Measurements from ENCODE around the gene ATP6V1E1.
"Not testable (repeated sequence)": the region's sequence is repeated elsewhere in the genome, so short reads cannot be mapped to it uniquely, and the experiment has no call there.

Gene ATP6V1E1

DNA sequence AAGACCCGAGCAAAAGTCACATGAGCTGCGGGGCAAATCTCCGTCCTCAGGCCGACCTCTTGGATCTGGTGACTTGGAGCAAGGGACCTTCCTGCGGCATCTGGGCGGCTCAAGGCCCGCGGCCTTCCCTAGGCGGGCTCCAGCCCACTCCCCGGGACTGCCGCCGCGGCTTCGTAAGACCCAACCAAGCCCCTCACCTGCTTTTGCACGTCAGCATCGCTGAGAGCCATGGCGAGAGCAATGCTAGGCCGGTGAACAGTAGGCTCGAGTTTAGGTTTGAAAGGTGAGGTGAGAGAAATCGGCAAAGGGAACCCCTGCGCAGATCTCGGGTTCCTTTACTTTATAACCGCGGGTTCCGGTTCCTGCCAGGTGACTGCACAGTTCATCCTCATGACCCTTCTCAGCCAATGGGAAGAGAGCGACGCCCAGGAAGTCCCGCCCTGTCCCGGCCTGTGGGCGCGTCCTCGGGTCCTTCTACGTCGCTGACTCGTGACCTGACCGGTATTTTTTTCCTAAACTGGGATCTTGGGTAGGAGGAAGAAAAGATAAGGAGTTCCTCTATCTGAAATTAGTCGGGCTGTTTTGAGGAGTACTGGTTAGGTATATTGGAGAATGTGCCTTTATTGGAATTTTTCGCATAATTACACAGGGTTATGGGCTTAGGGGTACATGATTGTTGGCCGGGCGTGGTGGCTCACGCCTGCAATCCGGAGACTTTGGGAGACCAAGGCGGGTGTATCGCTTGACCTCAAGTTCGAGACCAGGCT is at the start of gene ATP6V1E1:
Gene ATP6V1E1 (minus strand): TSS at position 344 of the 767 bp plus-strand sequence. CDS start 114 bp downstream, at position 230.
- peak; percentile 94 for DNase-seq (ENCODE audit: low read depth, low spot score)

DNA sequence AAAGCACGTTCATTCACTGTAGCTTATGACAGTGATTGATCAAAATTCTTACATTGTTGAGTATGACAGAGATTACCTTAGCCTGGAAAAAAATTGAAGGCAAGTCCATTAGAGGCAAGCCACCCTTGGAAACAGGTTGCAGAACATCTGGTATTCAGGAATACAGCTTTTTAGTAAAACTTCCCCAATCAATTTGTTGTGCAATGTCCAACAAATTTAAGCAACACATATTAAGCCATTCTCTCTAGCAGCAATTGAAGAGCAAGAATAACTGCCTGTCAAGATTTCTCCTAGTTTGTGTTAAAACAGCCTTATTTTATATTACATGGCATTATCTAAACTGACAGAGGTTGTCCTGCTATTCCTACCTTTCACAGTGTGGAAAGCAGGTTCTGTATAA is 47.0 kb upstream of the ATP6V1E1 start:
- DNase-seq (ENCODE audit: low read depth, low spot score), result no peak

DNA sequence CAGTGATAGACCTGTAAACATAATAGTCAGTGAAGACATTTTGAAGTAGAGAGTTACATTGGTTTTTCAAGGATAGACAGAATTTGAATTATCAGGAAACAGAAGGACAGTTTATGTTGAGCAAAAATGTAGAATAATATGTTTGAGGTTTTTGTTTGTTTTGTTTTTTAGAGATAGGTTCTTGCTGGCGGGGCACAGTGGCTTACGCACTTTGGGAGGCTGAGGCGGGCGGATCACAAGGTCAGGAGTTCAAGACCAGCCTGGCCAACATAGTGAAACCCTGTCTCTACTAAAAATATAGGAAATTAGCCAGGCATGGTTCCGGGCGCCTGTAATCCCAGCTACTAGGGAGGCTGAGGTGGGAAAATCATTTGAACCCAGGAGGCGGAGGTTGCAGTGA is 45.6 kb upstream of the ATP6V1E1 start:
- no peak for DNase-seq (ENCODE audit: low read depth, low spot score)

DNA sequence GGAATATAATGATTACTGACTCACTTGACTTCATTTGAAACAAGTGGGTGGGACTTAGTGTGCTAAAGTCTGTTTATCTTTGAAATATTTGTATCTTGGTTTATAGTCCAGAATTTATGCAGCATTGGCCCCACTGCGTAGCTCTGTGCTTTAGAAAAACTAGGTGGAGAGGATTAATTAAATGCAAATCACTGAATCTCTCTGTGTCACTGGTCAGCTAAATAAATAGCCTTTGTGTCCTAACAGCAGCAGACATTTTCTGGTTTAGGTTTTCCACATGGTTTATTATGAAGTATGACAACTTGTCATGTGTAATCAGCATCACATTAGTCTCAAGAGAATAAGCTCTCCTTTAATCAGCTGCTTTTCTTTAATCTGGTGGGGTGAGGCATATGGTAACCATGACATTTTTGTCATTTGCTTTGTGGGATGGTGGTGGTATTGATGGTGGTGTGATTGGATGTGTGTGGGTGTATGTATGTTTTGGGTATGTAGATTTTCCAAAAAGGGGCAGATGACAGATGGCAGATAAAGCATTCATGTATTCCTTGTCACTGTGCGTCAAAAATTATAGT is 44.0 kb upstream of the ATP6V1E1 start:
- DNase-seq (ENCODE audit: low read depth, low spot score), result no peak

DNA sequence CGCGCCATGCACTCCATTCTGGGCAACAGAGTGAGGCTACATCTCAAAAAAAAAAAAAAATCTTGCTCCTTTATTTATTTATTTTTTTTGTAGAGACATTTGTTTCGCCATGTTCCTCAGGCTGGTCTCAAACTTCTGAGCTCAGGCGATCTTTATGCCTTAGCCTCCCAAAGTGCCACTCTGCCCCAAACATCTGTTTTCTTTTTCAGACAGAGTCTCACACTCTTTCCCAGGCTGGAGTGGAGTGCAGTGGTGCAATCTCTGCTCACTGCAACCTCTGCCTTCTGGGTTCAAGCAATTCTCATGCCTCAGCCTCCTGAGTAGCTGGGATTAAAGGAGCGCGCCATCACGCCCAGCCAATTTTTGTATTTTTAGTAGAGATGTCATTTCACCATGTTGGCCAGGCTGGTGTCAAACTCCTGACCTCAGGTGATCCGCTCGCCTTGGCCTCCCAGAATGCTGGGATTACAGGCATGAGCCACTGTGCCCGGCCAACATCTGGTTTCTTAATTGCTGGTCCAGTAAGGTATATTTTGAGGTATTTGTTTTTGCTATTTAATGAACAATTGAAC is 43.1 kb upstream of the ATP6V1E1 start:
- DNase-seq (ENCODE audit: low read depth, low spot score), result not testable (repeated sequence)

DNA sequence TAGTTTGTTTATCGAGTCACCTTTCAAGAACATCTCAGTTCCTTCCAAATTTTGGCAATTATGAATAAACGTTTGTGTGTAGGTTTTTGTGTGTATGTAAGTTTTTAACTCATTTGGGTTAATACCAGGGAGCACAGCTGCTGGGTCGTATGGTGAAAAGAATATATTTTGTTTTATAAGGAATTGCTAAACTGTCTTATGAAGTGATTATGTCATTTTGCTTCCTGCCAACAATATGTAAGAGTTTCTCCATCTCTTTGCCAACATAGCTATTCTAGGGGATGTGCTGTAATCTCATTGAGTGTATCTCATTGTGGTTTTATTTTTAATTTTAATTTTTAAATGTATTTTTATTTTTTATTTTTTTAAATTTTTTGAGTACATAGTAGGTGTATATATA is 37.3 kb upstream of the ATP6V1E1 start:
- DNase-seq (ENCODE audit: low read depth, low spot score), result no peak

DNA sequence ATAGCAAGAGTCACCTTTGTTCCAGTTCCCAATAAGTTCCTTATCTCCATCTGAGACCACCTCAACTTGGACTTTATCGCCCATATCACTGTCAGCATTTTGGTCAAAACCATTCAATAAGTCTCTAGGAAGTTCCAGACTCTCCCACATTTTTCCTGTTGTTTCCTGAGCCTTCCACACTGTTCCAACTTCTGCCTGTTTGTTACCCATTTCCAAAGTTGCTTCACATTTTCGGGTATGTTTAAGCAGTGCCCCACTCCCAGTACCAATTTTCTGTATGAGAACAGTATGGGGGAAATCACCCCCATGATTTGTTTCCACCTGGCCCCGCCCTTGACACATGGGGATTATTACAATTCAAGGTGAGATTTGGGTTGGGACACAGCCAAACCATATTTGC is 36.7 kb upstream of the ATP6V1E1 start:
- DNase-seq (ENCODE audit: low read depth, low spot score), result no peak

DNA sequence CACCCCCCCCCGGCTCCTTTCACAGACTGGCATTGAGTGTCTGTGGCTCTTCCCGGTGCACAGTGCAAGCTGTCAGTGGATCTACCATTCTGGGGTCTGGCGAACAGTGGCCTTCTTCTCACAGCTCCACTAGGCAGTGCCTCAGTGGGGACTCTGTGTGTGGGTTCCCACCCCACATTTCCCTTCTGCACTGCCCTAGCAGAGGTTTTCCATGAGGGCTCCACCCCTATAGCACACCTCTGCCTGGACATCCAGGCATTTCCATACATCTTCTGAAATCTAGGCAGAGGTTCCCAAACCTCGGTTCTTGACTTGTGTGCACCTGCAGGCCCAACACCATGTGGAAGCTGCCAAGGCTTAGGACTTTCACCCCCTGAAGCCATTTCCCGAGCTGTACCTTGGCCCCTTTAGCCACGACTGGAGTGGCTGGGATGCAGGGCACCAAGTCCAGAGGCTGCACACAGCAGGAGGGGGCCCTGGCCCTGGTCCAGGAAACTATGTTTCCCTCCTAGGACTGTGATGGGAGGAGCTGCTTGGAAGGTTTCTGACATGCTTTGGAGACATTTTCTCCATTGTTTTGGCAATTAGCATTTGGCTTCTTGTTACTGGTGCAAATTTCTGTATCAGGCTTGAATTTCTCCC is 36.0 kb upstream of the ATP6V1E1 start:
- DNase-seq (ENCODE audit: low read depth, low spot score), result no peak

DNA sequence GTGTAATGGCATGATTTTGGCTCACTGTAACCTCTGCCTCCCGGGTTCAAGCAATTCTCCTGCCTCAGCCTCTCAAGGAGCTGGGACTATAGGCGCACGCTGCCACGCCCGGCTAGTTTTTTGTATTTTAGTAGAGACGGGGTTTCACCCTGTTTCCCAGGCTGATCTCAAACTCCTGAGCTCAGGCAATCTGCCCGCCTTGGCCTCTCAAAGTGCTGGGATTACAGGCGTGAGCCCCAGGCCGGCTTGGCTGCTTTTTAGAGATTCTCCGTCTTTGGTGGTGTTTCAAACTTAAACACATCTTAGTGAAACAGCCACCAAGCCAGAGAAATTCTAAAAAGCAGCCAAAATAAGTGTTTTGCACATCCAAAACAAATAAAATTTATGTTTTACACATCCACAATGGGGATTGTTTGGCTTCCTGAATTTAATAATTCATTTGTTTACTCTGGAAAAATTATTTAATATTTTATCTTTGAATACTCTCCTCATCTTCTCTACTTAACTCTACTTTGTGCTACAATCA is 28.4 kb upstream of the ATP6V1E1 start:
- DNase-seq (ENCODE audit: low read depth, low spot score), result no peak

DNA sequence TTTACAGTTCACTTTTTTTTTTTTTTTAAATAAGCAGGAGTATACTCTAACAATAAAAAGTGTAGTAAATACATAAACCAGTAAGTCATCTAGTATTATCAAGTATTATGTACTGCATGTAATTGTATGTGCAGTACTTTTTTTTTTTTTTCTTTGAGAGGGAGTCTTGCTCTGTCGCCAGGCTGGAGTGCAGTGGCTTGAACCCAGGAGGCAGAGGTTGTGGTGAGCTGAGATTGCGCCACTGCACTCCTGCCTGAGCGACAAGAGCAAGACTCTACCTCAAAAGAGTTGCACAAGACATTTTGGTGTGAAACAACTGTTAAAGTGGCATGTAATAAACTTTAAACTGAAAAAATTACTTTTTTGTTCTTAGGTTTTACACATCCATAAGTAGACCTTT is 26.7 kb upstream of the ATP6V1E1 start:
- DNase-seq (ENCODE audit: low read depth, low spot score), result no peak

DNA sequence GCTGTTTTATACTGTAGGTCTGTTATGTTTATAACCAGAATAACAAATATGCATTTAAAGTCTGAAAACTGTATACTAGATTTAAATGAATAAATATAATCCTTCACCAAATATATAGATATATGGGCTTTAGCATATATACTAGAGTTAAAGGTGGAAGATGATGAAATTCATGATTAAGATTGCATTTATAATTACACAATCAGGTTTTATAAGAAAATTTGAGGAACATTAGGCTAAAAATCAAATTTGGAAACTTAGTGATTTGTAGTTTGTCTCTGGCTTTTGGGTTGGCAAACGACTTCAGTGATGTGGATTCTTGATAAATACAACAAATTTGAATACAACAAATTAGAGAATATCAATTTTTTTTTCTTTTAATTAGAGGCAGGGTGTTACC is 20.0 kb upstream of the ATP6V1E1 start:
- DNase-seq (ENCODE audit: low read depth, low spot score), result no peak

DNA sequence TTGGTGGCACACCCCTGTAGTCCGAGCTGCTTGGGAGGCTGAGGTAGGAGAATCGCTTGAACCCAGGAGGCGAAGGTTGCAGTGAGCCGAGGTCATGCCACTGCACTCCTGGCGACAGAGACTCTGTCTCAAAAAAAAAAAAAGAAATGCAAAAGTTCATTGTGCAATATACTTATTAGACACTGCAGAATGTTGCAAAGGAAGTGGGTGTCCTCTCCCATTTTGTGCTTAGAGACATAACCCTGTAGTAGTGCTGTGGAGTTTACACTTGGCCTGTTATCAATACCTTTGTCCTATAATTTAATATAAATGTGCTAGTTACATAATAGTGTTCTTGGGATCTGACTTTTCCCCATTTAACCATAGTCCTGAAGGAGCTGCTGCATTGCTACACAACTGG is 19.4 kb upstream of the ATP6V1E1 start:
- DNase-seq (ENCODE audit: low read depth, low spot score), result no peak

DNA sequence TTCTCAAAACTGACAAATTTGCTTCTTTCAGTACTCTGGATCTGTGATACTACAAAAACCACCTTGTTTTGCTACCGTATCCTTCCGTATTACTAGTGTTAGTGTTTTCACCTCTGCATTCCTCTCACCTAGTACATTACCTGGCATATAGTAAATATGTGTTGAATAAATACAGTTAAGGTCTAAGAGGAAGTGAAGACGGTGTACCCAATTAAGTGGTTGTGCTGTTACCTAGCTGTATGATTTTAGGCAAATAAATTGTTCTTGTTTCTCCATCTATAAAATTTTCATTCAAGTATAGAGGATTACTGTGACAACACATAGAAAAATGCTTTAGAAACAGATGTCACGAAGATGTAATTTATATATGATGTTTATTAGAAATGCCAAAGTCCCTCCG is 18.9 kb upstream of the ATP6V1E1 start:
- DNase-seq (ENCODE audit: low read depth, low spot score), result no peak

DNA sequence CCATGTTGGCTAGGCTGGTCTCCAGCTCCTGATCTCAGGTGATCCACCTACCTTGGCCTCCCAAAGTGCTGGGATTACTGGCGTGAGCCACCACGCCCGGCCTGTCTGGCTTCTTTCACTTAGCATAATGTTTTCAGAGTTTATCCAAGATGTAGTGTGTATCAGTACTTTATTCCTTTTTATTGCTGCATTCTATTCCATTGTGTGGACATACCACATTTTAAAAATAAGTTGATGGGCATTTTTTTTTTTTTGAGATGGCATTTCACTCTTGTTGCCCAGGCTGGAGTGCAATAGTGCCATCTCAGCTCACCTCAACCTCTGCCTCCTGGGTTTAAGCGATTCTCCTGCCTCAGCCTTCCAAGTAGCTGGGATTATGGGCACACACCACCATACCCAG is 13.8 kb upstream of the ATP6V1E1 start:
- not testable (repeated sequence) for DNase-seq (ENCODE audit: low read depth, low spot score)

DNA sequence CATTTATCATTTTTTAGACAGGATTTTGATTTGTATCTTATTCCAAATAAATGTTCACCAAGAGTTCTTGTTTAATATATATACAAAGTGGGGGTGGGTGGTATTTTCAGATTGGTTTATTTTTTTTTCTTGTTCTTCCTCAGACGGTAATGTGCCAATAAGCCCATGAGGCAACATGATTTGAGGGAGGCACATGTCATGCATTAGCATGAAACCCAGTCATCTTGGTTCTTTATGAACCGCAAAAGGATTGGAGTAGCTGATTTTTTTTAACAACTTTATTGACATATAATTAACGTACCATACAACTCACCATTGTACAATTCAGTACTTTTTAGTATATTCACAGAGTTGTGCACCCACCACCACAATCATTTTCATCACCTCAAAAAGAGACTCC is 12.7 kb upstream of the ATP6V1E1 start:
- DNase-seq (ENCODE audit: low read depth, low spot score), result no peak

DNA sequence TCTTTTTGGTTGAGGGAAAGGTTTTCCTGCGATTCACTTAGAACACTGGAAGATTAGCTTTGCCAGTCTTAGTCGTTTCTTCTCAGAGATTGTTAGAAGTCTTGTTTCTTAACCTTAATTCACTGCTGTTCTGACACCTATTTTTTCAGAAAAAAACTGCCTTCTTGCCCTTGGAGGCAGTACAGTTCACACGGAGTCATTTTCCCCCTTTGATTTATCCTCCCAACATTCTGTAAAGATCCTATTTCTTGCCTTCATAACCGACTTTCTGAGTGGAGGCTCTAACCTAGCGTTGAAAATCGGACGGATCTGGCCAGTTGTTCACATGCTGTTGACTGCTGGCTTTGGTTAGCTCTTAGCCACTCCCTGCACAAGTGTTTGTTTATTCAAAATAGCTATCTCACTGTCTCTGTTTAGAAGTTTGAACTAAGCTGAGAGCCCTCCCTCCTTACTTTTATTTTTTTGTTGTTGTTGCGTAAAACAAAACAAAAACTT is 10.7 kb upstream of the ATP6V1E1 start:
- no peak for DNase-seq (ENCODE audit: low read depth, low spot score)

DNA sequence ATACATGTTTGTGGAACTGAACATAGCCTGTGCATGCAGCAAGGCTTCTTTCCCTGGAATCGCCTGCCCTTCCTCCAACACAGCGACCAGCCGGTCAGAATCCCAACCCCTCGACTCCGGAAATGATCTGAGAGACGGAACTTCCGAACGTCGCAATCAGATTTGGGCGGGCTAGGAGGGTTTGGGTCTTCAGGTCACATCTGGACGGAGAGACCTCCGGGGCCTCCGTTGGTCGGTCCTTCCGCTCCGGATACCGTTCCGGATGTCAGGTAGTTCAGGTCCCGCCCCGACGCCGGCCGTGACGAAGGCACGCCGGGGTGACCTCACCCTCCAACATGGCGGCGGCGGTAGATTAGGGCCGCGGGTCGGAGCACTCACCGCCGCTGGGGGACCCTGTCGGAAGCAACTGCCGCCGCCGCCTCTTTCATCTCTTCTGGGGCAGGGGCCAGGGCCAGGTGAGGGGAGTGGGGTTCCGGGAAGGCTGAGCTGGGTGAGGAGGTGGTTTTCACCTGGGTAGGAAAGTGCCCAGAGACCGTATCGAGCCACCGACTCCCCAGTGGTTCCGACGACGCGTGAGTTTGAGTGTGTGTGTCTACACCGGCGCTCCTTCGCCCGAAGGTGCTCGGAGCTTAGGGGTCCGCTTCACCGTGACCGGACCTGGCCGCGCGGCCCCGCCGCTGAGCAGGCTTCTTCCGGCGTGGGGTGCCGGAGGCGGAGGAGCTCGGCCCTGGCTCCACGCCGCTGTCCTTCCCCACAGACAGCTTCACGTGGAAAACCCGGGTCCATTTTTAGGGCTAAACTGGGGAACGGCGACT is 10.1 kb upstream of the ATP6V1E1 start, which contains the start of gene BCL2L13:
Gene BCL2L13 (plus strand): TSS at position 326 of the 815 bp plus-strand sequence. CDS start 16,955 bp downstream, outside the sequence.
- peak; percentile 77 for DNase-seq (ENCODE audit: low read depth, low spot score)

DNA sequence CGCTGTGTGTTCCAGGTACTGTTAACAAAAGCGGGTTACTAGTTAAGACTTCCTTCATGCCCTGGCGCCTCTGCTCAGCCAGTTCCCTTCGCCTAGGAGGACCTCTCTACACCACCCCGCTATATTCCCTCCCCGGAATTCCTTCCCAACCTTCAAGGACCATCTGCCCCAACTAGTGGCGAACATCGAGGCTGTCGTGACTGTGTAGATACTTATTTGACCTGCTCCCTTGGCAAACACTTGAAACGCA is 9.6 kb upstream of the ATP6V1E1 start:
- no peak for DNase-seq (ENCODE audit: low read depth, low spot score)

DNA sequence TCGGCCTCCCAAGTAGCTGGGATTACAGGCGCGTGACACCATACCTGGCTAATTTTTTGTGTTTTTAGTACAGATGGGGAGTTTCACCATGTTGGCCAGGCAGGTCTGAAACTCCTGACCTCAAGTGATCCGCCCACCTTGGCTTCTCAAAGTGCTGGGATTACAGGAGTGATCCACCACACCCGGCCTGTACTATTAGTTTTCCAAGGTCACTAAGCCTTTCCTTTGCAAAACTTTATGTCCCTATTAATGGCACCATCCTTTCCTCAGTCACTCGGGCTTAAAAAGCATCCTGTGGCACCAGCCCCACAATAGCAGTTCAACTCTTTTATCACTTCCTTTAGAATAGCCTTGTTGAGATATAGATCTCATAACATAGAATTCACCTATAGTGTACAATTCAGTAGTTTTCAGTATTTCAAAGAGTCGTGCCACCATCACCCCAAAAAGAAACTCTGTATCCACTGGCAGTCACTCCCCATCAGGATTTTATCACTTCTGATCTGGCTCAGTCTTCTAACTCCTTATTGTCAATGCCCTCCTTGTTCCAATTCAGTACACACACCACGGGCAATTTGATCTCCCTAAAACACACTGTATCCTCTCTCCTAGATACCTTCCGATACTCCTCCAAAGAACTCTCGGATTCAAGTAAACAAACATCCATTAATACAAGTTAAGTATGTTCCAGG is 9.1 kb upstream of the ATP6V1E1 start:
- no peak for DNase-seq (ENCODE audit: low read depth, low spot score)

DNA sequence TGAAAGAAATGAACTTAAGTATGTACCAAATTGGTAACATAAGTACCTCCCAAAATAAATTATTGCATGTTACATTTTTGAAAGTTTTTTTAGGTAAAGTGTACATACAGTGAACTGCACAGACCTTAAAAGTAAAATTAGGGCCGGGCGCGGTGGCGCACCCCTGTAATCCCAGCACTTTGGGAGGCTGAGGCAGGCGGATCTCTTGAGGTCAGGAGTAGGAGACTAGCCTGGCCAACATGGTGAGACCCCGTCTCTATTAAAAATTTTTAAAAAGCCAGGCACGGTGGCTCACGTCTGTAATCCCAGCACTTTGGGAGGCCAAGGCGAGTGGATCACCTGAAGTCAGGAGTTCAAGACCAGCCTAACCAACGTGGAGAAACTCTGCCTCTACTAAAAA is 8.3 kb upstream of the ATP6V1E1 start:
- DNase-seq (ENCODE audit: low read depth, low spot score), result not testable (repeated sequence)

DNA sequence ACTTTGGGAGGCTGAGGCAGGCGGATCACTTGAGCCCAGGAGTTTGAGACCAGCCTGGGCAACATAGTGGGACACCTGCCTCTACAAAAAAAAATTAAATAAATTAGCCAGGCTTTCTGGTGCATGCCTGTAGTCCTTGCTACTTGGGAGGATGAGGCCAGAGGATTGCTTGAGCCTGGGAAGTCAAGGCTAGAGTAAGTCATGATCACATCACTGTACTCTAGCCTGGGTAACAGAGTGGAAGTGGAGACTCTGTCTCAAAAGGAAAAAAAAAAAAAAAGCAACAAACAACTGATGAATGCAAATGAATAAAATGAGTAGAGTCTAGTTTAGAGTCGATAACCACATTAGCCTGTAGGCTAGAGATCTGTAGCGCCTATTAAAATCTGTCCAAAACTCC is 6.1 kb upstream of the ATP6V1E1 start:
- no peak for DNase-seq (ENCODE audit: low read depth, low spot score)
